Karpas-422 (cell line): Measurements from ENCODE around the gene ABHD16B. TPM values are rescaled to one million over a fixed set of nuclear protein-coding genes. Genes with fewer than 3 reads are reported as not detected.

Source experiments
- DNase-seq: peaks from one replicate; pipeline ENCODE4 v3.0.0-alpha.2; 2015
- H2AFZ ChIP-seq: fragments of 200-600 bp; sonication (generic); 2 replicates; pipeline ENCODE4 v1.6.1; 2014; ENCODE audit warnings: antibody characterized with exemption, low read length, mixed read lengths
- H3K27ac ChIP-seq: fragments of 200-600 bp; sonication (generic); 2 replicates; pipeline ENCODE4 v1.5.1; 2014; ENCODE audit warnings: mild to moderate bottlenecking, low read length, moderate library complexity
- H3K27me3 ChIP-seq: fragments of 200-600 bp; sonication (generic); 2 replicates; pipeline ENCODE4 v1.6.1; 2014; ENCODE audit warnings: low read length, mixed read lengths
- H3K36me3 ChIP-seq: fragments of 200-600 bp; sonication (generic); 2 replicates; pipeline ENCODE4 v1.6.1; 2014; ENCODE audit warnings: low read length, mixed read lengths; ENCODE audit not compliant: insufficient read depth
- H3K4me1 ChIP-seq: fragments of 200-600 bp; sonication (generic); 2 replicates; pipeline ENCODE4 v1.6.1; 2014; ENCODE audit warnings: mild to moderate bottlenecking, low read length, mixed read lengths
- H3K4me2 ChIP-seq: fragments of 200-600 bp; sonication (generic); 2 replicates; pipeline ENCODE4 v1.6.1; 2014; ENCODE audit warnings: low read length, low read depth, mild to moderate bottlenecking; ENCODE audit not compliant: poor library complexity, severe bottlenecking
- H3K4me3 ChIP-seq: fragments of 200-600 bp; sonication (generic); 2 replicates; pipeline ENCODE4 v1.5.1; 2014; ENCODE audit warnings: mild to moderate bottlenecking, antibody characterized with exemption, low read length, mixed read lengths
- H3K79me2 ChIP-seq: fragments of 200-600 bp; sonication (generic); 2 replicates; pipeline ENCODE4 v1.6.1; 2014; ENCODE audit warnings: mild to moderate bottlenecking, low read length, mixed read lengths
- H3K9ac ChIP-seq: fragments of 200-600 bp; sonication (generic); 2 replicates; pipeline ENCODE4 v1.6.0; 2014; ENCODE audit warnings: low read length
- H3K9me2 ChIP-seq: fragments of 200-600 bp; sonication (generic), shearing (Covaris generic); replicated peaks from 2 replicates; pipeline ENCODE4 v1.6.0; 2014; ENCODE audit warnings: mild to moderate bottlenecking, low read length, moderate library complexity; ENCODE audit not compliant: insufficient read depth
- H3K9me3 ChIP-seq: fragments of 300-700, 200-600 bp; sonication (generic); 2 replicates; pipeline ENCODE4 v1.6.1; 2014; ENCODE audit warnings: low read length, mixed read lengths
- H4K20me1 ChIP-seq: fragments of 200-600 bp; sonication (generic); 2 replicates; pipeline ENCODE4 v1.6.1; 2014; ENCODE audit warnings: mild to moderate bottlenecking, antibody characterized with exemption, low read length, low read depth; ENCODE audit not compliant: insufficient read depth
- total RNA-seq: library from RNA; depleted of rRNA; stranded (reverse); fragments of >200 nt; shearing (Covaris generic); gene quantifications from 2 replicates; pipeline ENCODE4 v1.2.3, GENCODE V29; 2014; ENCODE audit warnings: low replicate concordance

ABHD16B gene
- total RNA-seq, 1 experiment from 2014 or later: not detected

DNA sequence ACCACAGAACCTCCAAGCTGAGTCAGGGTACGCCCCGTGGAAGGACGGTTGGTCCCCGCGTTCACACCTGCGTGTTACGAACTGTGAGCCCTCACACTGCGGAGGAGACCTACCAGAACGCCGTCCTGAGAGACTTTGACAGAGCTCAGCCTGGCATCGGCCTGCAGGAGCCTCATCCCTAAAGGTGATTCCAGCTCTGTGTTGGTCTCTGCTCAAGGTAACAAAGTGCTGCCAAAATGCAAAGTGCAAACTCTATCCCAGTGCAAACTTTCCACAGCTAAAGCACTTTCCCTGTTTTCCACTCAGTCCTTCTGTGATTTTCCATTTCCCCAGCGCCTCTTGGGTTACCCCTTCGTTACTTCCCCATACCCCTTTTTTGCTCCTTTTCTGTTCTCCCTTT lies 21.7 kb upstream of the ABHD16B start:
- H3K27ac ChIP-seq: no peak overlapping the region
- no peaks in the 10 kb centered on the region for H3K9me2 ChIP-seq
- no peaks in the 10 kb centered on the region for H3K9me3 ChIP-seq
- H3K36me3 ChIP-seq: no peaks in the 10 kb centered on the region
- no peaks in the 10 kb centered on the region for H3K4me1 ChIP-seq
- H3K4me3 ChIP-seq: no peak overlapping the region
- no peak for DNase-seq
- H3K9ac ChIP-seq: no peak overlapping the region
- H4K20me1 ChIP-seq: no peaks in the 10 kb centered on the region
- no peak overlapping the region for H3K4me2 ChIP-seq
- no peaks in the 10 kb centered on the region for H3K27me3 ChIP-seq
- no peak overlapping the region for H2AFZ ChIP-seq
- no peaks in the 10 kb centered on the region for H3K79me2 ChIP-seq

DNA sequence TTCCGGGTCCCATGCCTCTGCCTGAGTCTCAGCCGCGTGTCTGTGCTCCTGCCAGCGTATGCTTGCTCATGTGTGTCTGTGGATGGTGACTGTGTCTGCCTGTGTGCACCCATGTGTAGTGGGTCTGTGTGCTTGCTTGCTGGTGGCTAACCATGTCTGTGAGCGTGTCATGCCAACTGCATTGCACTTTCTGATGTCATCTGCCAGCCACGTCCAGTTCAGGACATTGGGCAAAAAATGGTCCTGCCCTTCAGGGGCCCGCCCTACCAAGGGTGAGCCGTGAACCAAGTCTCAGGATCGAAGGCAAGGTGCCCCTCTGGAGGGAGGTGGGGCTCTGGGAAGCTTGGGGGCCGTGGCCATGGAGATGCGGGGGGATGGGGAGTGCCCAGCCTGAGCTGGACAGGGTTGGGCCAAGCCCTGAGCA lies 20.9 kb upstream of the ABHD16B start:
- no peak for DNase-seq
- no peak overlapping the region for H3K4me3 ChIP-seq
- no peaks in the 10 kb centered on the region for H3K79me2 ChIP-seq
- H3K9ac ChIP-seq: no peak overlapping the region
- H2AFZ ChIP-seq: no peak overlapping the region
- H4K20me1 ChIP-seq: no peaks in the 10 kb centered on the region
- H3K4me2 ChIP-seq: no peak overlapping the region
- H3K27me3 ChIP-seq: no peaks in the 10 kb centered on the region
- no peaks in the 10 kb centered on the region for H3K36me3 ChIP-seq
- H3K4me1 ChIP-seq: no peaks in the 10 kb centered on the region
- no peaks in the 10 kb centered on the region for H3K9me2 ChIP-seq
- H3K9me3 ChIP-seq: no peaks in the 10 kb centered on the region
- H3K27ac ChIP-seq: no peak overlapping the region

DNA sequence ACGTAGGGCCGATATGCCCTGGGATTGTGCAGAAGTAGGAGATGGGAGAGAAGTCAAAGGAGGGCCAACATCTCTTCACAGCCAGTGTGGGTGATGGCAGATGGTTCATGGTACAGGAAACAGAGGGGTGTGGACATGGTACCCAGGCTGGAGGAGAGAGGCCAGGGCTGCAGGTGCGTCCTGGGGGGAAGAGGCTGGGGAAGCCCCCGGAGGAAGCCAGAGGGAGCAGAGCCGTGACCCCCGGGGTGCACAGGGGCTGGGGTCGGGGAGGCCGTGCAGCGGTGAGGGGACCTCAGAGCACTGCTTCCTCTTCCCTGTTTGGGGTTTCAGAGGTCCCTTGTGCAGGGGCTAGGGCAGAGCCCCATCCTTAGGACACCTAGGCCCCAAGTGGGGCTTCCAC lies 19.0 kb upstream of the ABHD16B start:
- no peaks in the 10 kb centered on the region for H3K9me3 ChIP-seq
- H3K9ac ChIP-seq: no peak overlapping the region
- H2AFZ ChIP-seq: no peak overlapping the region
- H3K27ac ChIP-seq: no peak overlapping the region
- no peaks in the 10 kb centered on the region for H4K20me1 ChIP-seq
- no peaks in the 10 kb centered on the region for H3K9me2 ChIP-seq
- H3K4me3 ChIP-seq: no peak overlapping the region
- H3K36me3 ChIP-seq: no peaks in the 10 kb centered on the region
- H3K4me1 ChIP-seq: no peaks in the 10 kb centered on the region
- no peak for DNase-seq
- no peaks in the 10 kb centered on the region for H3K27me3 ChIP-seq
- H3K79me2 ChIP-seq: no peaks in the 10 kb centered on the region
- H3K4me2 ChIP-seq: no peak overlapping the region

DNA sequence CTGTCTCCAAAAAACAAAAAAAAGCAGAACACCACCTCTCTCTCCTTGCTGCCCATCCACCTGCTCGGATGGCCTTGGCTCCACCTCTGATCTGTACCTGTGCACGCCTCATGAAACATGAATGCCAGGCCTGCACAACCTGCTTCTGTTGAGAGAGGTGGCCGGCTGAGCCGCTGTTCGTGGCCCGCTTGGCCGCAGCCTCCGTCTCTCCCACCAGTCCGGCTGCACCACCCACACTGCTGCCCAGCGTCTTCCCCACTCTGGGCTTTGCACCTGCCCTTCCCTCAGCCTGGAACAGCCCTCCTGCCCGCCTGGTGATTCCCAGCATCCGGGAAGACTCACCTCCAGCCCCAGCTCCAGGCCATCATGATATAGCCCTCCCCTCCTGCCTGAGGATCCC lies 18.1 kb upstream of the ABHD16B start:
- Histone ChIP-seq H3K9me3 (no peaks in the 10 kb centered on the region), H3K4me3 (no peak overlapping the region), H2AFZ (no peak overlapping the region), H4K20me1 (no peaks in the 10 kb centered on the region), H3K4me2 (no peak overlapping the region), H3K4me1 (no peaks in the 10 kb centered on the region), H3K27ac (no peak overlapping the region), H3K9ac (no peak overlapping the region), H3K27me3 (no peaks in the 10 kb centered on the region), H3K36me3 (no peaks in the 10 kb centered on the region), H3K9me2 (no peaks in the 10 kb centered on the region), H3K79me2 (no peaks in the 10 kb centered on the region)
- no peak for DNase-seq

DNA sequence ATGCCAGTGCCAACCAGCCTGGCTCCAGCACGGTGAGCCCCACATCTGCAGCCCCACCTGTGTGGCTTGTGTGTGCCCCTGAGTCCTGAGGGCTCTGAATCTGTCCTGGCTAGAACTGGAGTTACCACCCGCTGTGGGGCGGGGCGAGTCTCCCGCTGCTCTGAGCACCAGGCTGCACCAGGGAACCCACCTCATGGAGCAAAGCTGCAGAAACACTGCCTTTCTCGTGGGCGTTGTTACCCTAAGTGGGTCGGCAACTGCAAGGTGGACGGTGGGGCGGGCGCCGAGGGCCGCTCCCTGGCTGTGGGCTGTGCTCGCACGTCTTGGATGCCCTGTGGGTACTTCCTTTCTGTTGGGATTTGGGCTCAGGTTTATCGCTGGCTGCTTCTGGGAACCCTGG lies 17.5 kb upstream of the ABHD16B start:
- Histone ChIP-seq H3K27ac (no peak overlapping the region), H3K4me2 (no peak overlapping the region), H3K27me3 (no peaks in the 10 kb centered on the region), H3K9me3 (no peaks in the 10 kb centered on the region), H3K4me3 (no peak overlapping the region), H4K20me1 (no peaks in the 10 kb centered on the region), H3K36me3 (no peaks in the 10 kb centered on the region), H3K9ac (no peak overlapping the region), H3K4me1 (no peaks in the 10 kb centered on the region), H3K79me2 (no peaks in the 10 kb centered on the region), H3K9me2 (no peaks in the 10 kb centered on the region), H2AFZ (no peak overlapping the region)
- no peak for DNase-seq

DNA sequence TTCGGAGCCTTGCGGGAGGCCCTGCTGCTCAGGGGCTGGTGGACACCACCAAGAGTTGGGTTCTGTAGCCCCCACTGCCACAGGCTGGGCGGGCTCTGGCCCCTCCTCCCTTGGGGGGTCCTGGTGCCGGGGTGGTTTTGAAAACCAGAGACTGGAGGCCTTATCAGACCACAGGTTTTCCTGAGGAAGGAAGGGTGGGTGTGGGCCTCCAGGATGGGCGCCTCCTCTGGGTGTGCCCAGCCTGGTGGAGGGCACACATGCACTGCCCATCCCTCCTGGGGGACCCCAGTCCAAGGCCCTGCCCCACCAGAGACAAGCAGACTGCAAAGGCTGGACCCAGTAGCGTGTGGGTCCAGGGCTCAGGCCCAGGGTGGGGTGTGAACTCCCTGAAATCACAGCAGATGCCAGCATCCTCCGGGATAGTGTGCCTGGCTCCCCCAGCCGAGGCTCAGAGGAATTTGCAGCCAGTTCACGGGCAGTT lies 16.7 kb upstream of the ABHD16B start:
- Histone ChIP-seq H3K36me3 (no peaks in the 10 kb centered on the region), H3K9me2 (no peaks in the 10 kb centered on the region), H4K20me1 (no peaks in the 10 kb centered on the region), H3K9ac (no peak overlapping the region), H3K27me3 (no peaks in the 10 kb centered on the region), H3K79me2 (no peaks in the 10 kb centered on the region), H3K4me2 (no peak overlapping the region), H3K27ac (no peak overlapping the region), H2AFZ (no peak overlapping the region), H3K9me3 (no peaks in the 10 kb centered on the region), H3K4me1 (no peaks in the 10 kb centered on the region), H3K4me3 (no peak overlapping the region)
- DNase-seq: no peak

DNA sequence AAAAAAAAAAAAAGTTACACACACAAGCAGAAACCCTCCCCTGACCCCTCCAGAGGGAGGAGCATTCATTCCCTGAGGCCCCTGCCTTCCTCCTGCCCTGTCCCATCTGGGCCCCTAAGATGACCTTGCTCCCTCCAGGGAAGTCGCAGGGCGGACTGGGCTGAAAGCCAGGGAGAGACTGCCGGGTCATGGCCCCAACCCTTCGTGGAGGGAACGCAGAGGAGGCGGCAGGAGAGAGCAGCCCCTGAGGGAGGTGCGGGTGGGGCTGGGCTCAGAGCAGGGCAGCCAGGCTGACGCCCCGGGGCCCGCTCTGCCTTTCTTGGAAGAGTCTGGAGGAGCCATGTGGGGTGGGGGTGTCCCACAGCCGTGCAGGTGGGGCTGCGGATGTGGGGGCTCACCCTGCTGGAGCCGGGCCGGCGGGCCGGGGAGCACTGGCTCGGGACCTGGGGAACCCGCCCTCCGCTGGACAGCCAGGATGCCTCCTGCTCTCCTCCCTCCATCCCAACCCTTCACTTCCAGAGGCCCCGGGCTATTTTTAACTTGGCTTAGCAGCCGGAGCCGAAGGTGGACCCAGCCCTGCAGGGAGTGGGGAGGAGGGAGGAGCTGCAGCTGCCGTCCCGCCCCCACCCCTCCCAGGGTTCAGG lies 15.0 kb upstream of the ABHD16B start:
- Histone ChIP-seq H3K36me3 (no peaks in the 10 kb centered on the region), H3K4me3 (no peak overlapping the region), H3K9ac (no peak overlapping the region), H3K79me2 (no peaks in the 10 kb centered on the region), H3K27ac (no peak overlapping the region), H3K4me2 (no peak overlapping the region), H3K27me3 (no peaks in the 10 kb centered on the region), H3K4me1 (no peaks in the 10 kb centered on the region), H3K9me2 (no peaks in the 10 kb centered on the region), H3K9me3 (no peaks in the 10 kb centered on the region), H4K20me1 (no peaks in the 10 kb centered on the region), H2AFZ (no peak overlapping the region)
- DNase-seq: no peak

DNA sequence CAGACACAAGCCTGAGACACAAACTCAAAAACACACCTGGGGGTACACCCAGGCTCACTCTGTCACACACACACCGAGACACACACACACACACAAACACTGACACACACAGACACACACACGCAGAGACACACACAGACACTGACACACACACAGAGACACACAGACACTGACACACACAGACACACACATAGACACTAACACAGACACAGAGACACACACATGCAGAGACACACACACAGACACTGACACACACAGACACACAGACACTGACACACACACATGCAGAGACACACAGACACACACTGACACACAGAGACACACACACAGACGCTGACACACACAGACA lies 14.4 kb upstream of the ABHD16B start:
- no peak for DNase-seq
- Histone ChIP-seq H4K20me1 (no peaks in the 10 kb centered on the region), H3K4me3 (no peak overlapping the region), H3K4me1 (no peaks in the 10 kb centered on the region), H3K9me3 (no peaks in the 10 kb centered on the region), H3K9ac (no peak overlapping the region), H3K36me3 (no peaks in the 10 kb centered on the region), H3K9me2 (no peaks in the 10 kb centered on the region), H3K4me2 (no peak overlapping the region), H3K79me2 (no peaks in the 10 kb centered on the region), H3K27me3 (no peaks in the 10 kb centered on the region), H2AFZ (no peak overlapping the region), H3K27ac (no peak overlapping the region)
